Spleen (tissue), 11 donors: ENCODE measurements around the gene TOM1L2. TPM values are rescaled to one million over a fixed set of nuclear protein-coding genes. Genes with fewer than 3 reads are reported as not detected.

Experiments used
- DNase-seq: peaks from one replicate; pipeline ENCODE4 v3.0.0-alpha.2; 2020
- H3K27ac ChIP-seq, 8 donors: fragments of 200-600 bp; sonication (generic) in 7 of 8; 1 replicate in 4 of 8; 2 replicates in 4 of 8; pipeline versions ENCODE4 v1.5.0 to v1.8.0; 2016 to 2021; ENCODE audit warnings: inconsistent platforms in 4 of 8, mild to moderate bottlenecking in 4 of 8, moderate library complexity in 1 of 8
- H3K27me3 ChIP-seq, 7 donors: fragments of 200-600 bp; sonication (generic) in 6 of 7; replicated peaks in 1 of 7; 1 replicate in 4 of 7; 2 replicates in 3 of 7; pipeline versions ENCODE4 v1.5.0 to v1.8.0; 2016 to 2021; ENCODE audit warnings: inconsistent platforms in 3 of 7, mild to moderate bottlenecking in 1 of 7
- H3K36me3 ChIP-seq, 6 donors: fragments of 200-600 bp; sonication (generic) in 5 of 6; 1 replicate in 4 of 6; 2 replicates in 2 of 6; pipeline versions ENCODE4 v1.5.0 to v1.8.0; 2016 to 2021; ENCODE audit warnings: inconsistent platforms in 2 of 6
- H3K4me1 ChIP-seq, 6 donors: fragments of 200-600 bp; sonication (generic) in 5 of 6; 1 replicate in 3 of 6; 2 replicates in 3 of 6; pipeline versions ENCODE4 v1.5.0 to v1.8.0; 2016 to 2021; ENCODE audit warnings: inconsistent platforms in 3 of 6
- H3K4me3 ChIP-seq, 8 donors: fragments of 200-600 bp; sonication (generic) in 7 of 8; 1 replicate in 4 of 8; 2 replicates in 4 of 8; pipeline versions ENCODE4 v1.5.0 to v1.8.0; 2016 to 2021; ENCODE audit warnings: inconsistent platforms in 4 of 8, mild to moderate bottlenecking in 4 of 8, moderate library complexity in 2 of 8
- H3K9me3 ChIP-seq, 8 donors: fragments of 200-600 bp; sonication (generic) in 7 of 8; 1 replicate in 4 of 8; 2 replicates in 4 of 8; pipeline versions ENCODE4 v1.5.0 to v1.8.0; 2016 to 2021; ENCODE audit warnings: inconsistent platforms in 4 of 8
- POLR2A ChIP-seq, 3 donors: fragments of 450-650 bp; IDR thresholded peaks; one replicate each; pipeline ENCODE4 v1.5.1; 2017; ENCODE audit warnings: antibody characterized with exemption in 3 of 3, mild to moderate bottlenecking in 1 of 3
- POLR2AphosphoS5 ChIP-seq, 3 donors: sonication (generic); formaldehyde crosslinking; IDR thresholded peaks; one replicate each; pipeline ENCODE4 v1.5.1; 2017; ENCODE audit warnings: antibody characterized with exemption in 3 of 3
- WGBS, 5 donors: extraction: QIAGEN DNeasy Blood & Tissue Kit in 3 of 5; methylation state at CpG; one replicate each; pipeline versions ENCODE4 v1.1.5 to v1.1.7; 2013 to 2018; 5-methylcytosine and 5-hydroxymethylcytosine counted together
- intact Hi-C: fragments of 100-400 bp; cut with DNase I; formaldehyde crosslinking; loops from one replicate; pipeline ENCODE4 v1.15.0; 2023; ENCODE audit warnings: low total_unique reads
- polyA plus RNA-seq, 3 donors: library from polyadenylated mRNA; stranded (reverse); fragments of 200-250 nt; gene quantifications; one replicate each; pipeline ENCODE4 v1.2.1, GENCODE V29; 2013
- total RNA-seq, 7 donors: library from RNA; depleted of rRNA in 3 of 7; stranded (reverse); fragments of >200 nt in 3 of 7; fragmentation: NEBNext Ultra II Directional in 4 of 7; extraction: Animal tissue kit (Norgen Biotek cat#: 25700) in 4 of 7; gene quantifications; one replicate each; pipeline versions ENCODE4 v1.1.0 to v1.2.1, GENCODE V29; 2016 to 2021
- TF ChIP-seq, protein P1 (sequence below), 11 experiments: fragments of 200-600 bp in 7 of 11; fragments of 450-650 bp in 4 of 11; sonication (generic) in 4 of 11; IDR thresholded peaks in 8 of 11; conservative IDR thresholded peaks in 3 of 11; 1 replicate in 7 of 11; 2 replicates in 4 of 11; pipeline versions ENCODE4 v1.4.0 to v1.8.0; 2016 to 2021; ENCODE audit warnings: antibody characterized with exemption in 11 of 11, inconsistent platforms in 4 of 11, mild to moderate bottlenecking in 1 of 11
- donor health status: healthy with polysubstance abuse.
- donor health status: DM: no; HTN: no; CAD: no; lungs with moderate emphysema.
- donor health status: DM: no; HTN: no; CAD: no.
- donor health status: Bipolar disorder and iron deficiency.
- donor health status: healthy.
- donor health status: DM: no; HTN: no; CAD: no.
- donor health status: DM: yes; HTN: yes; CAD: no.

TOM1L2 gene
- total and polyA plus RNA-seq, 10 donors = 5.3 to 82.6 (median 53.6) TPM

DNA sequence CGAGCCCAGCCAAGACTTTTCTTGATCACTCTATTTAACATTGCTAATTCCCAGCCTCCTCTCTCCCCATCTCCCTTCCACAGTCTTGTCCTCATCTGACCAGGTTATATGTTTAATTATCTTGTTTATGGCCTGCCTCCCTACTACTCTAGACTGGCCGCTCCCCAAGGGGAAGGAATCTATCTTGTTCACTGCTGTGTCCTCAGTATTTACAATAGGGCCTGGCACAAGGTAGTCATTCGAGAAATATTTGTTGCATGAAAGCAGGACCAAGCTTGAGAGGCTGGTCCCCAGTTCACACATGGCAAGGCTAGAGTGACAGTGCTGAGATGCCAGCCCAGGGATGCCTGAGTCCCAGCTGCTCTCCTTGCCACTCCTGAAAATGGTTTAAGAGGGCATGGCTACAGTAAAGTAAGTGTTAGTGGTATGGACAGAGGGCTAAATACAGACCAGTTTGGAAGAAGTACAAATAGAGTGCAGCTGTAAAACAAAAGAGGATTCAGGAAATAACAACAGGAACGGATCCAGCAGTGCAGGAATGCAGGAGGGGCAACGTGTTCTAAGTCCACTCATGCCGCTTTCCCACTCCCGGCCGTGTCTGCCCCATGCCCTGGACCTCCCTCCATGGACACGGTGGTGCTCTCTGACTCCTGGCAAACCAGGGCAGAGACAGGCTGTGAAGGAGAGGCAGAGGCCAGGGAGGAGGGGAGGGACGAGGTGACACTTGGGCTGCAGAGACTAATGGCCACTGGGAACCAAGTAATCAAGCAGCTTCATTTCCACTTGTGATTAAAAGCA is 65.6 kb downstream of the TOM1L2 start:
- H3K27me3 ChIP-seq = no peaks in the 10 kb centered on the region
- intact Hi-C loops = no loop called here
- 71 to 81% (median 77%) methylated on average over 10 of the region's 10 CpGs for WGBS, 5 donors
- no peaks in the 10 kb centered on the region for H3K9me3 ChIP-seq
- peak; percentile 54 for DNase-seq
- H3K4me1 ChIP-seq = peaks cover 0 to 47% (median 23%) of the 10 kb centered on the region in 6 donors
- peaks cover 0 to 22% (median 0%) of the 10 kb centered on the region in 6 donors for H3K36me3 ChIP-seq
- H3K4me3 ChIP-seq = no peak overlapping the region
- no peak for TF ChIP-seq POLR2A (IDR thresholded peaks at IDR 0.05)
- TF ChIP-seq POLR2AphosphoS5 (IDR thresholded peaks at IDR 0.05) = no peak
- TF ChIP-seq, protein P1, sequence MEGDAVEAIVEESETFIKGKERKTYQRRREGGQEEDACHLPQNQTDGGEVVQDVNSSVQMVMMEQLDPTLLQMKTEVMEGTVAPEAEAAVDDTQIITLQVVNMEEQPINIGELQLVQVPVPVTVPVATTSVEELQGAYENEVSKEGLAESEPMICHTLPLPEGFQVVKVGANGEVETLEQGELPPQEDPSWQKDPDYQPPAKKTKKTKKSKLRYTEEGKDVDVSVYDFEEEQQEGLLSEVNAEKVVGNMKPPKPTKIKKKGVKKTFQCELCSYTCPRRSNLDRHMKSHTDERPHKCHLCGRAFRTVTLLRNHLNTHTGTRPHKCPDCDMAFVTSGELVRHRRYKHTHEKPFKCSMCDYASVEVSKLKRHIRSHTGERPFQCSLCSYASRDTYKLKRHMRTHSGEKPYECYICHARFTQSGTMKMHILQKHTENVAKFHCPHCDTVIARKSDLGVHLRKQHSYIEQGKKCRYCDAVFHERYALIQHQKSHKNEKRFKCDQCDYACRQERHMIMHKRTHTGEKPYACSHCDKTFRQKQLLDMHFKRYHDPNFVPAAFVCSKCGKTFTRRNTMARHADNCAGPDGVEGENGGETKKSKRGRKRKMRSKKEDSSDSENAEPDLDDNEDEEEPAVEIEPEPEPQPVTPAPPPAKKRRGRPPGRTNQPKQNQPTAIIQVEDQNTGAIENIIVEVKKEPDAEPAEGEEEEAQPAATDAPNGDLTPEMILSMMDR (IDR thresholded peaks at IDR 0.05 in 8 of 11, conservative IDR thresholded peaks at IDR 0.05 in 3 of 11) = no peak
- H3K27ac ChIP-seq = no peak overlapping the region

DNA sequence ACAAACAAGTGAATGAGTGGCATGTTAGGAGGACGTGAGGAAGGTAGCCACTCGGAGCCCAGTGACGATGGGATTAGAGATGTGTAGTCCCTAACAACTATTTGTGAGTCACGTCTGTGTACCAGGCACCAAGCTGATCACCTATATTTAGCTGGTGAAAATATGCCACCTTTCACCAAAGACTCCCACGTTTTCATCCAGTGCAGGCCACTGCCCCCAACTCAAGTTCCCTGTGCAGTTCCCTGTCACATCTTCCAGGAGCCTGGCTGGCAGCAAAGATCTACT is 67.2 kb downstream of the TOM1L2 start:
- H3K27ac ChIP-seq = no peak overlapping the region
- H3K36me3 ChIP-seq = peaks cover 0 to 22% (median 0%) of the 10 kb centered on the region in 6 donors
- no peak overlapping the region for H3K4me3 ChIP-seq
- TF ChIP-seq, protein P1 (IDR thresholded peaks at IDR 0.05 in 8 of 11, conservative IDR thresholded peaks at IDR 0.05 in 3 of 11) = no peak
- TF ChIP-seq POLR2A (IDR thresholded peaks at IDR 0.05) (no peak), POLR2AphosphoS5 (IDR thresholded peaks at IDR 0.05) (no peak)
- intact Hi-C loops = no loop called here
- H3K4me1 ChIP-seq = peaks cover 13 to 48% (median 32%) of the 10 kb centered on the region in 6 donors
- no peak for DNase-seq
- H3K27me3 ChIP-seq = no peaks in the 10 kb centered on the region
- H3K9me3 ChIP-seq = no peaks in the 10 kb centered on the region
- 89 to 95% (median 92%) methylated on average over 5 of the region's 5 CpGs for WGBS, 5 donors

DNA sequence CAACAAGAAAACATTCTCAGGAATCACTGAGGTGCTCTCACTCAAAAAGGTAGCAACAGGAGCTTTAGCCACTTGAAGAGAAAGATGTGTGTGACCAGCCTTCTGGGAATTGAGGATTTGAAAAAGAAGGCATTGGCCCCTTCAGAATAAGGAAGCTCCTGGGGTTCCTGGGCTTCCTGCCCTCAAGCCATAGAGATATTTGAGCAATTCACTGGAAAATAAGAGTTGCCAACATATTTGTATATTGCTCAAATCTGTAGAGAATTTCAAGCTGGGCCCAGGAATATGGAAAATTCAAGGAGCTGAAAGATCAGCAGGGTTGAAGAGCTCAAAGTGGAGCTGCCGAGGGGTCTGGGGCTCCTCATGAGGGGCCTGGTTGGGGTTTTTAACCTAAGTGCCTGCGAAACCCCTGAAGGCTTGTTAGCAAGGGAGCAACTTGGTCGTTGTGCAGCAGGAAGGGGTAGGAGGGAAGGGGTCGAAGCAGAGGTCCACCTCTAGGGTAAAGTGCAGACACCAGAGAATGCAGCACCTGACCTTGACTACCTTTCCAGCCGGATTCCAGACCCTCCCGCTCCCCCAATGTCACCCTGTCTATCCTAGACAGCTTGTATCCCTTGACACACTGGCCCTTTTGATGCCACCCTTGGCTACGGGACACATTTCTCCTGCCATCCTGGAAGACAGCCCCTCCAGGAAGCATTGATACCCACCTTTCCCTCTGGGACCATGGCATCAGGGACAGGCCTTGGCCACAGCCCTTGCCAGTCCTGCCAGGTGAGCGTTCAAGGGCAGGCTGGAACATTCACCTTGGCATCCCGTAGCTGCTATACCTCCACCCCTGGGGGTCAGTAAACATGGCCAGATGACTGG is 67.8 kb downstream of the TOM1L2 start:
- Histone ChIP-seq H3K4me3 (no peak overlapping the region), H3K27me3 (no peaks in the 10 kb centered on the region), H3K9me3 (no peaks in the 10 kb centered on the region), H3K36me3 (peaks cover 0 to 22% (median 0%) of the 10 kb centered on the region in 6 donors), H3K27ac (no peak overlapping the region), H3K4me1 (peaks cover 13 to 53% (median 37%) of the 10 kb centered on the region in 6 donors)
- peak; percentile 20 for DNase-seq
- 71 to 83% (median 80%) methylated on average over 8 to 9 of the region's 9 CpGs for WGBS, 5 donors
- intact Hi-C loops = no loop called here
- TF ChIP-seq POLR2A (IDR thresholded peaks at IDR 0.05) = no peak
- no peak for TF ChIP-seq POLR2AphosphoS5 (IDR thresholded peaks at IDR 0.05)
- TF ChIP-seq, protein P1 (IDR thresholded peaks at IDR 0.05 in 8 of 11, conservative IDR thresholded peaks at IDR 0.05 in 3 of 11) = no peak

DNA sequence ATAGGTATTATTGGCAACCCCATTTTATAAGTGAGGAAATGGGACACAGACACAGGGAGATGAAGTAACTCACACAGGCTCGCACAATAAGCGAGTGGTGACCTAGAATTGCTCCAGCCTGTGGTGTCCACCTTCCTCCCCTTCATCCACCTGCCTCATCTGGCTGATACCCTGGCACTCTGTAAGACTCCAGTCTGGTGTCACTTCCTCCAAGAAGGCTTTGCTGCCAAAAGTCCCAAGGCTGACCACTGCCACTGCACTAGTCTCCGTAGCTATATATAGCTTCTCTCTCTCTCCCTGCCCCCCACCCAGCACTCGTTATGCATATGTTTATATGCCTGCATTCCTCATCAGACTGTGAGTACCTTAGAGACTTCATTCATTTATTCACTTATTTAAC is 69.3 kb downstream of the TOM1L2 start:
- Histone ChIP-seq H3K27ac (no peak overlapping the region), H3K9me3 (no peaks in the 10 kb centered on the region)
- no peak for DNase-seq

More for the DNA sequence above, 69.3 kb downstream of the TOM1L2 start:
- 55 to 80% (median 68%) methylated on average over 4 of the region's 4 CpGs for WGBS, 5 donors
- peaks cover 0 to 34% (median 4%) of the 10 kb centered on the region in 6 donors for H3K36me3 ChIP-seq
- TF ChIP-seq, protein P1 (IDR thresholded peaks at IDR 0.05 in 8 of 11, conservative IDR thresholded peaks at IDR 0.05 in 3 of 11) = no peak
- TF ChIP-seq POLR2A (IDR thresholded peaks at IDR 0.05) = no peak
- no peak overlapping the region for H3K4me3 ChIP-seq
- H3K27me3 ChIP-seq = no peaks in the 10 kb centered on the region
- H3K4me1 ChIP-seq = peaks cover 13 to 59% (median 38%) of the 10 kb centered on the region in 6 donors
- intact Hi-C loops = no loop called here
